ENCODE data around the gene XXYLT1.

Gene XXYLT1

GRCh38 chr3:195266428-195266827, 4.5 kb downstream of the XXYLT1 start:
- DNase-seq (ENCODE audit: low read depth in 2 of 2): no peak

- no peak for DNase-seq (ENCODE audit: low read depth in 2 of 2)
These were observed 5.5 kb downstream of the XXYLT1 start for GRCh38 chr3:195265363-195265976.

GRCh38 chr3:195263925-195264600, 6.9 kb downstream of the XXYLT1 start:
- DNase-seq (ENCODE audit: low read depth in 2 of 2): no peak

DNA sequence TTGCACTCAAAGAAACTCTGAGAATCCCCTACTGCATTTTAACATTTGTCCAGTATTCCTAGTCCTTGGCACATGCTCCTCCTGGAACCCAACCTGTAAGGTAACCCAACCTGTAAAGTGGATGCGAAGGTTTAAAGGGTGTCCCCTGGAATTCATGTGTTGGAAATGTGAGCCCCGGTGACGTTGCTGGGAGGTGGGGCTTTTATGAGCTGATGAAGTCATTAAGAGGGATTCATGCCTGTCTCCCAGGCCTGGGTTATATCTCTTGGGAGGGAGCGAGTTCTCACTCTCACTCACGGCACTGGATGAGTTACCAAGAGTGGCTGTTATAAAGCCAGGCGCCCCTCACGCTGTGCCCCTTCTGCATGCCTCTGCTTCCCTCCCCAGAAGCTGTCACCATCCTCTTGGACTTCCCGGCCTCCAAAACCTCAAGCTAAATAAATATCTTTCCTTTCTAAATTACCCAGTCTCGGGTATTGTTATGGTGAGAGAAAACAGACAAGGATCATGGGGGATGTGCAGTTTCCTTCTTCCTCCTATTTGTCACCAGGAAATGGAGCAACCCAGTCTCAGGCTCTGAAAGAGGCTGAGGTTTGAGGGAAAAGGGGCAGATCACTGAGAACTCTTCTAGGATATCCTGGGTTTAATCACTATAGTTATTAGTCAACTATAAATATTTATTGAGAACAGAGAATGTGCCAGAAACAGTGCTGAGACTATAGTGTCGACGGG, 7.6 kb downstream of the XXYLT1 start:
- no peak for DNase-seq (ENCODE audit: low read depth in 2 of 2)

DNA sequence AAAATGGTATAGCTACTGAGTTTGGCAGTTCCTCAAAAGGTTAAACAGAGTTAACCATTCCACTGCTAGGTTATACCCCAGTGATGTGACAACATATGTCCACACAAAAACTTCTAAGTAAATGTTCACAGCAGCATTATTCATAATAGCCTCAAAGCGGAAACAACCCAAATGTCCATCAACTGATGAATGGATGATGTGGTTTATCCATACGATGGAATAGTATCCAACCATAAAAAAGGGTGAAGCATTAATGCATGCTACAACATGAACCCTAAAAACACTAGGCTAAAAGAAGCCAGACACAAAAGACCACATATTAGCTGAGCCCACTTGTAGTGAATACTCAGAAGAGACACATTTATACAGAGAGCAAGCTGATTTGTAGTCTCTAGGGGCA, 9.0 kb downstream of the XXYLT1 start:
- DNase-seq (ENCODE audit: low read depth in 2 of 2): no peak

DNA sequence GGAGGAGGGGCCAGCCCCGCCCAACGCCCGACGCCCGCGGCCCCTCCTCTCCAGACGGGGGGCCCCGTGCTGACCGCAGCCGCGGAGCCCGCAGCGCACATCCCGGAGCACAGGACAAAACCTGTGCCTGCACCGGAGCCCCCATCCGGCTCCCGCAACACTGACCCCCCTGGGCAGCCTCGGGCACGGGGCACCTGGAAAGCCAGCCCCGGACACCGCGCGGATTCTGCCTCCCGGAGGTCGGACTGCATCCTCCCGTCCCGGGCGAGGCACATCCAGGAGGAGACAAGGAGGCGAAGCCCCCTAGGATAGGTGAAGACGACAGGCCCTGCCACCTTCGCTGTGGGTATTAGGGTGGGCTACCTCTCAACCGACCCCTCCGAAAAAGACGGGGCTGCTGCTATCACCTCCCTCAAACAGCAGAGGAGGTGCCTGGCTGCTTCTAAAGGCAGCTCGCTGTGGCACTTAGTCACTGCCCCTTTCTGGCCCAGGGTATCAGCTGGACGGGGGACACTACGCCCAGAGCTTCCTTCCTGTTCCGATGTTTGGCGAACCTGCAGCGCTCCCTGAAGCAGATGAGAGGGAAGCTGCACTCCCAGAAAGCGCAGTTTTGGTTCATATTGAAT, 10.6 kb downstream of the XXYLT1 start:
- DNase-seq (ENCODE audit: low read depth in 2 of 2): no peak

DNA sequence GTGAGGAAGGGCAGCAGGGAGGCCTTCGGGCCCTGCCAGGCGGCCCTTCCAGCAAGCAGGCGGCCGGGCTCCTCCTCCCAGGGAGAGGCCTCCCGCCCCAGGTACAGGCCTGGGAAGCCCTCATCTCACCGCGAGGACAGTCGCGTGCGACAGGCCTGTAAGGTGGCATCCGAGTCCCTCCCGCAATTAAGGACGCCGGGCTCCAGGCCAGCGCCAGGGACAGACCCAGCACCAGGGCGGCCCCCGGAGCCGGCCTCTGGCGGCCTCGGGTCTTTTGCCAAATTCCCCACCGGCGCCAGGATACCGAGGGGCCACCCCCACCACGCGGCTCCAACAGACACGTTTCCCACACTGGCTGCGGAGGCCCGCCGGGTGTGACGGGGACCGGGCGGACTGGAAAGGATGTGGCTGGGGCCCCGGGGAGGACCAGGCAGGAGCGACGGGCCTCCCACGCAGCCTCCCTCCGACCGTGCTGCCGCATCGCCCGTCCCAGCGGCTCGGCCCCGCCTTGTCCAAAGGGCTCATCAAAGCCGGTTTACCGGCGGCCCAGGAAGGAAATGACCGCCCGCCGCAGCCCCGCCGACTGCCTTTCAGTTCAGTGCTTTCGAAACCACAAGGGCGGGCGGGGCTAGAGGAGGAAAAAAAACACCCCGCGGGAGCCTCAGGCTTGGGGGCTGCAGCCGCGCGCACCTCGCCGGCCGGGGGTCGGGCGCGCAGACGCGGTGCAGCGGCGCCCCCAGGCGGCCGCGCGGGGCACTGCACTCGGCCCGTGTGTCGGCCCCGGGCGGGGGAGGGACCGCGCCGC, 11.3 kb downstream of the XXYLT1 start:
- peak; percentile 84 to 89 for DNase-seq (ENCODE audit: low read depth in 2 of 2)

GRCh38 chr3:195259154-195259474, 11.8 kb downstream of the XXYLT1 start:
- DNase-seq (ENCODE audit: low read depth in 2 of 2): no peak

- DNase-seq (ENCODE audit: low read depth in 2 of 2): no peak
These were observed 12.4 kb downstream of the XXYLT1 start for GRCh38 chr3:195258449-195259153.

- DNase-seq (ENCODE audit: low read depth in 2 of 2): no peak
These were observed 13.2 kb downstream of the XXYLT1 start for GRCh38 chr3:195257454-195258448.

GRCh38 chr3:195256639-195257453, 14.1 kb downstream of the XXYLT1 start:
- no peak for DNase-seq (ENCODE audit: low read depth in 2 of 2)

GRCh38 chr3:195255571-195256501, 15.1 kb downstream of the XXYLT1 start:
- DNase-seq (ENCODE audit: low read depth in 2 of 2): no peak

DNA sequence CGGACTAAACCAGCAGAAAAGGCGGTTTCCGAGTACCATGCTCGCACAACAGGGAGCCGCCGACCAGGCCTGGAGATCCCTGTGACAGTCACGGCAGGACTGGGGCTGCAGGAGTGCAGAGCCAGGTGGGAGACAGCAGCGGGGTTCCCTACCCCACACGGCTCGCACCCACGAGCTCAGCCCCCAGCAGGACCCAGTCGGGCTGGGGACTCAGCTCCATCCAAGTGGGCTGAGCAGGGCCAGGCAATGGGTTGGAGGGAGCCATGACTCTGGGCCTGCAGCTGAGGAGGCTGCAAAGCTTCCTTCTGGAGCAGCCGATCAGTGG, 15.8 kb downstream of the XXYLT1 start:
- DNase-seq (ENCODE audit: low read depth in 2 of 2): no peak

- DNase-seq (ENCODE audit: low read depth in 2 of 2): no peak
These were observed 16.3 kb downstream of the XXYLT1 start for GRCh38 chr3:195254454-195255175.

- no peak for DNase-seq (ENCODE audit: low read depth in 2 of 2)
These were observed 17.0 kb downstream of the XXYLT1 start for GRCh38 chr3:195253923-195254432.

GRCh38 chr3:195251336-195252065, 19.5 kb downstream of the XXYLT1 start:
- DNase-seq (ENCODE audit: low read depth in 2 of 2): no peak
